Measurements from ENCODE around the gene POLR1E.

DNA sequence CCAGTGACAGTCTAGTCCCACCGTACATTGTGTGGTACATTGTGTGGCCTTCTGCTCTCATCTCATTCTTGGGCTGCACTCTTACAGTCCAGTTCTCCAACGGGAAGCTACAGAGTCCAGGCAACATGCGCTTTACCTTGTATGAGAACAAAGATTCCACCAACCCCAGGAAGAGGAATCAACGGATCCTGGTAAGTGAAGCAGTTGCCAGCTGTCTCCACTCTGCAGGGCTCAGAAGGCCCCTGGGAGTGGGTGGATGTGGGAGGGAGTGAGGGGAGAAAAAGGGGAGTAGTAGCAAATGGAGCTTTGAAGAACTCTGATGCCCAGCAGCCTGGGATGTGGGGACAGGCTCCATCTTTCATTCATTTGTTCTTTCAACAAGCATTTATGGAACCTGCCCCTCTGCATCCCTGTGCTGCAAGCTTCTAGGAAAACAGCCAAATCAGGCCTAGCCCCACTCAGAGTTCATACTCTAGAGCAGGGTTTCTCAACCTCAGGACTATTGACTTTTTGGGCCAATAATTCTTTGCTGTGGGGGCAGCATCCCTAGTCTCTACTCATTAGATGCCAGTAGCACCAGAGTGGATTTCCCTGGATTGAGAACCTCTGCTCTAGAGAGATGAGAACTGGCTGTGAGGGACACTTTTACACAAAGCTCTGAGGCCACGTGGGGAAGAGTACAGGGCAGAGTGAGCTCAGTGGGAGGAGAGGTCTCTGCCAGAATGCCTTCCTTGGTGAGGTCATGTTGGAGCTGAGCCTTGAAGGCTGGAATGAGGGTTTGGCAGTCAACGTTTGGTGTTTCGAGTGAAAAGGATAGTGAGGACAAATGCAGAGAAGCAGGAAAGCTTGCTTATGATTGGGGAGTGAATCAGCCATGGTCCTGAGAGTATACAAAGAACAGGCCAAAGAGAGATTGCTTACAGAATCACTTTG, 1.1 kb downstream of the POLR1E start:
- TF ChIP-seq, protein P1, sequence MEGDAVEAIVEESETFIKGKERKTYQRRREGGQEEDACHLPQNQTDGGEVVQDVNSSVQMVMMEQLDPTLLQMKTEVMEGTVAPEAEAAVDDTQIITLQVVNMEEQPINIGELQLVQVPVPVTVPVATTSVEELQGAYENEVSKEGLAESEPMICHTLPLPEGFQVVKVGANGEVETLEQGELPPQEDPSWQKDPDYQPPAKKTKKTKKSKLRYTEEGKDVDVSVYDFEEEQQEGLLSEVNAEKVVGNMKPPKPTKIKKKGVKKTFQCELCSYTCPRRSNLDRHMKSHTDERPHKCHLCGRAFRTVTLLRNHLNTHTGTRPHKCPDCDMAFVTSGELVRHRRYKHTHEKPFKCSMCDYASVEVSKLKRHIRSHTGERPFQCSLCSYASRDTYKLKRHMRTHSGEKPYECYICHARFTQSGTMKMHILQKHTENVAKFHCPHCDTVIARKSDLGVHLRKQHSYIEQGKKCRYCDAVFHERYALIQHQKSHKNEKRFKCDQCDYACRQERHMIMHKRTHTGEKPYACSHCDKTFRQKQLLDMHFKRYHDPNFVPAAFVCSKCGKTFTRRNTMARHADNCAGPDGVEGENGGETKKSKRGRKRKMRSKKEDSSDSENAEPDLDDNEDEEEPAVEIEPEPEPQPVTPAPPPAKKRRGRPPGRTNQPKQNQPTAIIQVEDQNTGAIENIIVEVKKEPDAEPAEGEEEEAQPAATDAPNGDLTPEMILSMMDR (IDR thresholded peaks at IDR 0.05) = no peak
- no peak for TF ChIP-seq POLR2A (IDR thresholded peaks at IDR 0.05)
